Right ventricle myocardium superior (tissue), 1 donor: Measurements from ENCODE around the gene COL21A1. TPM values are rescaled to one million over a fixed set of nuclear protein-coding genes. Genes with fewer than 3 reads are reported as not detected.

Experiments
- ATAC-seq: fragments of 200-7000 bp; cut with Tn5 transposase; one replicate; pipeline ENCODE4 v1.9.1; 2020; ENCODE audit warnings: mild to moderate bottlenecking; ENCODE audit not compliant: poor library complexity
- DNase-seq: peaks from one replicate; pipeline ENCODE4 v3.0.0-alpha.2; 2020
- intact Hi-C: fragments of 100-400 bp; cut with DNase I; formaldehyde crosslinking; loops from one replicate; pipeline ENCODE4 v1.11.2; 2022
- total RNA-seq: library from RNA; stranded (reverse); fragmentation: NEBNext Ultra II Directional; extraction: Animal tissue kit (Norgen Biotek cat#: 25700); gene quantifications from one replicate; pipeline ENCODE4 v1.2.1, GENCODE V29; 2021
- donor health status: DM: no; HTN: yes; CAD: no; lungs with severe emphysema.

Gene COL21A1
- total RNA-seq, 1 donor from 2014 or later, result 20.8 TPM

DNA sequence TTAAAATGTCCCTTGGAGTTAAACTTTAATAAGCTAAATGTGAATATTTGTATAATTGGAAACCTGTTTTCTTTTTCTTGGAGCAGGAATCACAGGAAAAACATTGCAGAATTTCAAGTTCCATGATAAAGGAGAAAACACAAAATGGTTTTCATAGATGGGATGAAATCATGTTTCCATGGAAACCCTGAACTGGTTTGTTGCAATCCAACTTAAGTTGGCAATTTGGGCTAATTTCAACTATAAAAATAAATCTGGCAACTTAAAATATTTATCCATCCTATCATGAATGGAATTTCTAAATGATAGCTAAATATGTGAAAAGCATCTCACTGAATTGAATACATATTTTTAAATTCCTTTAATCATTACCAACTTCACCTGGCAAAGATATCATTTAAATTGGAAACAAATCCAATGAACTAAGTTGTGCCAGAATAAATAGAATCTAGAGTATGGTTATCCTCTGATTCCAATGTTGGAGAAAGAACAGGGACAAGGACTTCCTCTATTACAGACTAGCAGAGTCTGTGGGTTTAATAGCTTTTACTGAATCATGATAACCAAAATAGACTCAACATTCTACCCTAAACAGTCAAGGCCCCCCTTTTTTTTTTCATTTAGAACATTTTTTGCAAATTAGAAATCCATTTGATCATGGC lies 33.2 kb downstream of the COL21A1 start:
- no peak for ATAC-seq
- DNase-seq, result no peak
- intact Hi-C loops, result no loop called here

DNA sequence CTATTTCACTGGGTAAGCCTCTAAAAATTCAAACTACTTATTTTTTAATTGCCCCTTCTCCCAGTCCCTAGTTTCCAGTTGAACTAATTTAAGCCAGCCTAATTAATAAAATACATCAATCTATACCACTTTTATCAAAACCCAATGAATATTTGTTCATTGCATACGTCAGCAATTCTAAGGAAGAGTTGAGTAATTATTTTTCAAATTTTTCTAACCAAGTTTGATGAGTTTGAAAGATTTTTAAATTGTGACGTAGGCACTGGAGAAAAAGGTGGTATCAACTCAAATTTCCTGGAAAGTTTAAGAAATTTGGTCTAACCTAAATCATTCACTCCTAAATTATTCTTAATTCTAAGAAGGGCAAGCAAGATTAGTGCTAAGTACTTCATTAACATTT lies 35.7 kb downstream of the COL21A1 start:
- ATAC-seq (no peak), DNase-seq (no peak)
- intact Hi-C loops, result no loop called here

- intact Hi-C loops, result no loop called here
- ATAC-seq (no peak), DNase-seq (no peak)
Observed at GRCh38 chr6:56204134-56204533, 43.2 kb downstream of the COL21A1 start.

DNA sequence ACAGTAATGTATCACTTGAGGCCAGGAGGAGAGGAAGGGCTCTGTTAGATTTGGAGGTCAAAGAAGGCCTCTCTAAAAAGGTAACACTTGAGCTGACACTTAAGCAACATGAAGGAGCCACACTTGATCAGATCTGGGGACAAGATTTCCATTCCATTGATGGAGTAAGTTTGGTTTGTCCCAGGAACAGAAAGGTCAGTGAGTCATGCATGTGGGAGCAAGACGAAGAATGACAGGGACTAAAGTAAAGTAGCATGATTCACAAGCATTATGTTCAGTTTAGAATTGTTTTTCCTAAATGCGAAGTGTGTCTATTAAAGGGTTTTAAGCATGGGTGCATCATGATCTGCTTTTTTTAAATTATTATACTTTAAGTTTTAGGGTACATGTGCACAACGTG lies 47.4 kb downstream of the COL21A1 start:
- DNase-seq, result no peak
- intact Hi-C loops, result no loop called here
- no peak for ATAC-seq

DNA sequence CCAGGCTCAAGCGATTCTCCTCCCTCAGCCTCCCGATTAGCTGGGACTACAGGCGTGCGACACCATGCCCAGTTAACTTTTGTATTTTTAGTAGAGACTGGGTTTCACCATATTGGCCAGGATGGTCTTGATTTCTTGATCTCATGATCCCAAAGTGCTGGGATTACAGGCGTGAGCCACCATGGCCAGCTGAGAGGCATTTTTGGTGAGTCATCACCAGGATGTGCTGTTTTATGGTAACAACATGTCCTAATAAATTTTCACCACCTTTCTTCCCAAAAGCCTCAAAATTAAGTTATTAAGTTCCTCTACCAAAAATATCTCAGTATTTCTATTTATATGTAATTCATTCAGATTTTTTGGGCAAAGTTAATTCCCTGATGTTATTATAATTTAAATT lies 53.5 kb downstream of the COL21A1 start:
- DNase-seq (no peak), ATAC-seq (no peak)
- intact Hi-C loops, result no loop called here

DNA sequence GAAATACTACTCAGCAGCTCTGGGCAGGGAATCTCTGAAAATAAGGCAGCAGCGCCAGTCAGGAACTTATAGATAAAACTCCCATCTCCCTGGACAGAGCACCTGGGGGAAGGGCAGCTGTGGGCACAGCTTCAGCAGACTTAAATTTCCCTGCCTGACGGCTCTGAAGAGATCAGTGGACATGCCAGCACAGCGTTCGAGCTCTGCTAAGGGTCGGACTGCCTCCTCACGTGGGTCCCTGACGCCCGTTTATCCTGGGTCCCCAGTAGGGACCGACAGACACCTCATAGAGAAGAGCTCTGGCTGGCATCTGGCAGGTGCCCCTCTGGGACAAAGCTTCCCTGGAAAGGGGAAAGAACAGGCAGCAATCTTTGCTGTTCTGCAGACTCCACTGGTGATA lies 59.0 kb downstream of the COL21A1 start:
- ATAC-seq, result no peak
- intact Hi-C loops, result no loop called here
- DNase-seq, result no peak

GRCh38 chr6:56187686-56188085 lies 59.7 kb downstream of the COL21A1 start:
- no peak for DNase-seq
- ATAC-seq, result no peak
- intact Hi-C loops, result no loop called here

DNA sequence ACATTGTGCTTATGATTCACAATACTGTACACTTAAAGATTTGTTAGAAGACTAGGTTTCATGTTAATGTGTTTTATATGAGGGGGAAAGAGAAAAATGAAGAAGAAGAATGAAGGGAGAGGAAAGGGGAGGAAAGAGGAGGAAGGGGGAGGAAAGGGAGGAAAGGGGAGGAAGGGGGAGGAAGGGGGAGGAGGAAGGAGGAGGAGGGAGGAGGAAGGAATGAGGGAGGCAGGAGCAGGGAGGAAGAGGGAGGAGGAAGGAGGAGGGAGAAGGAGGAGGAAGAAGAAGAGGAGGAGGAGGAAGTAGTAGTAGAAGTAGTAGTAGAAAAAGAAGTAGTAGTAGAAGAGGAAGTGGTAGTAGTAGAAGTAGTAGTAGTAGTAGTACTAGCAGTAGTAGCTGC lies 70.6 kb downstream of the COL21A1 start:
- no peak for DNase-seq
- intact Hi-C loops, result no loop called here

DNA sequence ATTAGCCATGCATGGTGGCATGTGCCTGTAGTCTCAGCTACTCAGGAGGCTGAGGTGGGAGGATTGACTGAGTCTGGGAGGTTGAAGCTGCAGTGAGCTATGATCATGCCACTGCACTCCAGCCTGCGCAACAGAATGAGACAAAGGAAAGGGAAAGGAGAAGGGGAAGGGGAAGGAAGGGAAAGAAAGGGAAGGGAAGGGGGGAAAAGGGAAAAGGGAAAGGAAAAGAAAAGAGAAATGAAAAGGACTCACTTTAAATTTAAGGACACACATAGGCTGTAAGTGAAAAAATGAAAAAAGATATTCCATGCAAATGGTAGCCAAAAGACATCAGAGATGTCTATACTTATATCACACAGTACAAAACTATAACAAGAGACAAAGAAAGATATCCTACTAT lies 74.2 kb downstream of the COL21A1 start:
- DNase-seq, result no peak
- intact Hi-C loops, result no loop called here
- ATAC-seq, result no peak

More for the DNA sequence above, 70.6 kb downstream of the COL21A1 start:
- ATAC-seq, result no peak

DNA sequence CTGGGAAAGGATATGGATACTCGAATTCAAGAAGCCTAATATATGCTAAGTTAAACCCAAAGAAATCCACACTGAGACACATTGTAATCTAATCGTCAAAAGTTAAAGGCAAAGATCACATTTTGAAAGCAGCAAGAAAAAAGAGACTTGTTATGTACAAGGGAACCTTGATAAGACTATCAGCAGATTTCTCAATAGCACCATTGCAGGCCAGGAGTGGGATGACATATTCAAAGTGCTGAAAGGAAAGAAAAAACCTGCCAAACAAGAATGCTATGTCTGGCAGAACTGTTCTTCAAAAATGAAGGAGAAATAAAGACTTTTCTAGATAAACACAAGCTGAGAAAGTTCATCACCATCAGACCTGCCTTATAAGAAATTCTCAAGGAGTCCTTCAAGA lies 75.2 kb downstream of the COL21A1 start:
- ATAC-seq (no peak), DNase-seq (no peak)
- intact Hi-C loops, result no loop called here

GRCh38 chr6:56169366-56169765 lies 78.0 kb downstream of the COL21A1 start:
- DNase-seq, result no peak
- intact Hi-C loops, result no loop called here
- ATAC-seq, result no peak

DNA sequence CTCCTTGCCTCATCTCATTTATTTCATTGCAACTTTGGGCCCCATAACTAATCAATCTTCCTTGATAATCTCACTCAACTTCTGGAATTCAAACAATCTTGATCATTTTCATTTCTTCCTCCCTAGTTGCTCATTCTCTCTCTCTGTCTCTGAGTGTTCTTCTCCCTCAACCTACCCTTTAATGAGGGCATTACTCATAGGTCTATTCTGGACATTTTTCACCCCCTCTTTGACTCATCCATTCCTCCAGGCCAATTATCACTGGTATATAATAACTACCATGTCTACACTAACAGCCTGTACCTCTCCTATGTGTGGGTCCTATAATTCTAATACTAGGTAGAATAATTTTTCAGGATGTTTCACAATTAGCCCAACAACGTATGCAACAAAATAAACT lies 78.8 kb downstream of the COL21A1 start:
- ATAC-seq (no peak), DNase-seq (no peak)
- intact Hi-C loops, result no loop called here

GRCh38 chr6:56162081-56162480 lies 85.3 kb downstream of the COL21A1 start:
- intact Hi-C loops, result no loop called here
- DNase-seq (no peak), ATAC-seq (no peak)

- DNase-seq (no peak), ATAC-seq (no peak)
- intact Hi-C loops, result no loop called here
Observed at GRCh38 chr6:56160489-56160888, 86.9 kb downstream of the COL21A1 start.

DNA sequence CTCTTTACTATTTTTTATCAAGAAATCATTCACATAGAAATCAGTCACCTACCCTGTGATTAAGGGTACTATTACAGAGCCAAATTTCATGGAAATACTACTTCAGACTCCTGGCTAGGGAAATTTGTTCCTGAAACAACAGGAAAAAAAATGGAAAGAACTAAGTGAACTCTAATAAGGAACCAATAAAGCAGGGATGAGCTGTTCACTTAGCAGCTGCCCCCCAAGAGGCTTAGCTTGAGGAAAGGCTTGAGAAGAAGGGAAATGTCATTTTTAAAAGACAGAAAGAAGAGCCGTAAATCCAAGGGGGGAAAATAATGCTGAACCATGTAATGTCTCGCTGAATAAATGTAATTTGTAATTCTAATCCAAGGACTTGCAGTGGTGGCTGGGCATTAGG lies 88.8 kb downstream of the COL21A1 start:
- no peak for DNase-seq
- no peak for ATAC-seq
- intact Hi-C loops, result no loop called here

DNA sequence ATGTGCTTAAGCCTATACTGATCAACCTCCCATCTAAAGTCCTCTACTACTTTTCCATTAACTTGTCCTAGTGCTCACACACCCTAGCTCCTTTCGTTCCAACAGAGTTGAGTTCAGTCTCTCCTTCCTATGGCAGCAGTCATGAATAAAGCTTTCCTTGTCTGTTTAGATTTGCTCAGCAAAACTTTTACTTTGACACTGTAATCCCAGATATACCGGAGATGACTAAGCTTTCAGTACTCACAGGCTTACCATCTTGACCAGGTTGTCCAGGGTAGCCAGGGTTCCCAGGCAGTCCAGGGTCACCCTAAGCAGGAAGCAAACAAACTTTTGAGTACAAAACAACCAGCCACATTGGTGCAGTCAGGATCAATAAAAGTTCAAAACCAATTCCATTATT lies 90.7 kb downstream of the COL21A1 start:
- DNase-seq (no peak), ATAC-seq (no peak)
- intact Hi-C loops, result no loop called here

DNA sequence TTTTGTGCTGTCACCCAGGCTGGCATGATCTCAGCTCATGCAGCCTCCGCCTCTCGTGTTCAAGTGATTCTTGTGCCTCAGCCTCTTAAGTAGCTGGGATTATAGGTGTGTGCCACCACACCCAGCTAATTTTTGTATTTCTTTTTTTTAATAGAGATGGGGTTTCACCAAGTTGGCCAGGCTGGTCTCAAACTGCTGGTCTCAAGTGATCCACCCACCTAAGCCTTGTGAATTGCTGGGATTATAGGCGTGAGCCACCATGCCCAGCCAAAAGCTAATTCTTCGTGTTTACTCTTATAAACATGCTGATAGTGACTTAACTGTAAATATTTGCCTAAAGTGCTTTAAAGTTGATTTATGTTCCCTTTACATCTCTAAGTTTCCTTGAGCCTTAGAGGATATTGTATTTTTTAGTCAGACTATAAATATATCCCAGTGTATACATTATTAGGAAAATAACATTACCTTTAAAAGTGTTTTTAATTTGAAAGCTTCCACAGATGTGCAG lies 91.7 kb downstream of the COL21A1 start:
- no peak for ATAC-seq
- DNase-seq, result no peak
- intact Hi-C loops, result no loop called here

DNA sequence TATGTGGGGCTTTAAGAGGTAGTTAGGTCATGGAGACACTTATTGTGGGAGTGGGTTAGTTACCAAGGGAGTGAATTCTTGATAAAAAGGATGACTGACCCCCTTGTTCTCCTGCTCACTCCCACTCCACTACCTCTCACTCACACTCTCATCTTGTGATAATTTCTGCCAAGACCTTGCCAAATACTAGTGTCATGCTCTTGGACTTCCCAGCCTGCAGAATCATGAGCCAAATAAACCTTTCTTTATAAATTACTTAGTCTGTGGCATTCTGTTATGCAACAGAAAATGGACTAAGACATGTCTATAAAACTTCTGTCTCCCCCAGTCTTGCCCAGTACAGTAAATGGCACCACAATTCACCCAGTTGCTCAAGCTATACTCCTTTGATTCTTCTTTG lies 93.3 kb downstream of the COL21A1 start:
- intact Hi-C loops, result no loop called here
- DNase-seq (no peak), ATAC-seq (no peak)

- DNase-seq, result no peak
- intact Hi-C loops, result no loop called here
- ATAC-seq, result no peak
Observed at GRCh38 chr6:56152611-56153010, 94.8 kb downstream of the COL21A1 start.

DNA sequence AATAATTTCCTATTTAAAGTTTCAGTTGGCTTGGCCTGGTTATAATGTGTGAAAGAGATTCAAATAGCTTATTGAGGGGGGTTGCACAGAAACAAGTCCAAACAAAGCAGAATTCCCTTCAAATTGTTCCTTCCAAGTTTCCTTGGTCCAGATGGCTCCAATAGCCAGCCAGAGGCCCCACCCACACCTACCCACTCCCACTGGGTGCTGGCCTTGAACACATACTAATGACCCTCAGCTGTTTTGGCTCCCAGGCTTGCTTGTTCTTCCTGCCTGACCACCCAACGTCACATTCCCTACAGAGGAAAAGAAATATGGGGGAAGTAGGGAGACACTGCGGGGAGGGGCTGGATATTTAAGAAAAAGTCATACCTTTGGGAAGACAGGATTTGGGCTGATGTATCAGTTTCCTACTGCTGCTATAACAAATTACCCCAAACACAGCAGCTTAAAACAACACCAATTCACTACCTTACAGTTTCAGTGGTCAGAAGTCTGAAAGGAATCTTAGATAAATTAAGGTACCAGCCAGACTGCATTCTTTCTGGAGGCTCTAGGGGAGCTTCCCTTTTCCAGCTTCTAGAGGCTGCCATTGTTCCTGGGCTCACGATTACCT lies 95.7 kb downstream of the COL21A1 start:
- intact Hi-C loops, result no loop called here
- ATAC-seq, result no peak
- no peak for DNase-seq
